GM19395 (cell line): ENCODE data around the gene SLC22A13.
"Not testable (repeated sequence)": the region's sequence is repeated elsewhere in the genome, so short reads cannot be mapped to it uniquely, and the experiment has no call there.

ENCODE experiments used
- ATAC-seq: cut with Tn5 transposase; IDR thresholded peaks from one replicate; pipeline ENCODE4 v1.9.1; 2021; ENCODE audit warnings: mild to moderate bottlenecking, moderate library complexity; ENCODE audit not compliant: unreplicated experiment

SLC22A13 gene

GRCh38 chr3:38264353-38264771 is 1.2 kb upstream of the SLC22A13 start:
- no peak for ATAC-seq

- ATAC-seq = no peak
Observed at GRCh38 chr3:38264779-38265178, 833 bp upstream of the SLC22A13 start.

GRCh38 chr3:38266810-38267209 is 1.2 kb downstream of the SLC22A13 start:
- no peak for ATAC-seq

GRCh38 chr3:38267662-38268061 is 2.0 kb downstream of the SLC22A13 start:
- ATAC-seq = no peak

- ATAC-seq = peak; percentile 35
Observed at GRCh38 chr3:38268087-38268486, 2.5 kb downstream of the SLC22A13 start.

GRCh38 chr3:38268522-38268921 is 2.9 kb downstream of the SLC22A13 start:
- ATAC-seq = peak; percentile 52

- no peak for ATAC-seq
Observed at GRCh38 chr3:38270606-38271005, 5.0 kb downstream of the SLC22A13 start.

GRCh38 chr3:38271553-38271952 is 5.9 kb downstream of the SLC22A13 start:
- ATAC-seq = no peak

GRCh38 chr3:38274864-38275649 is 9.4 kb downstream of the SLC22A13 start:
- no peak for ATAC-seq

- no peak for ATAC-seq
Observed at GRCh38 chr3:38275658-38276057, 10.0 kb downstream of the SLC22A13 start.

GRCh38 chr3:38276081-38276916 is 10.7 kb downstream of the SLC22A13 start:
- ATAC-seq = no peak

GRCh38 chr3:38276917-38277630 is 11.5 kb downstream of the SLC22A13 start:
- ATAC-seq = no peak

GRCh38 chr3:38278841-38279240 is 13.2 kb downstream of the SLC22A13 start:
- no peak for ATAC-seq

GRCh38 chr3:38281895-38282686 is 16.5 kb downstream of the SLC22A13 start, which contains the start of gene SLC22A14:
Gene SLC22A14 (plus strand): TSS chr3:38282294. CDS start chr3:38306027, 23,733 bp downstream.
- no peak for ATAC-seq

GRCh38 chr3:38283810-38284755 is 18.5 kb downstream of the SLC22A13 start:
- ATAC-seq = no peak

- no peak for ATAC-seq
Observed at GRCh38 chr3:38284756-38285150, 19.1 kb downstream of the SLC22A13 start.

- ATAC-seq = not testable (repeated sequence)
Observed at GRCh38 chr3:38289286-38290217, 23.9 kb downstream of the SLC22A13 start.

- ATAC-seq = not testable (repeated sequence)
Observed at GRCh38 chr3:38297053-38297452, 31.4 kb downstream of the SLC22A13 start.
